GM12878 (cell line): Measurements from ENCODE around the gene MTIF3. TPM values are rescaled to one million over a fixed set of nuclear protein-coding genes. Genes with fewer than 3 reads are reported as not detected.

Experiments used
- ATAC-seq: fragments of 200-7000 bp; cut with Tn5 transposase; 3 replicates; pipeline ENCODE4 v1.9.1; 2020; ENCODE audit warnings: mild to moderate bottlenecking, moderate library complexity
- BruUV-seq: library from RNA; stranded (reverse); fragments of 400-500 nt; replicated peaks from 2 replicates; lab custom pipeline; 2021; lab: Mats Ljungman, UMichigan
- CTCF ChIA-PET: fragments of 300-600 bp; sonication (Branson Sonifier 250); formaldehyde crosslinking; extraction: SDS; loops from one replicate; lab custom pipeline; 2021; ENCODE audit warnings: inconsistent platforms; lab: Yijun Ruan, JAX
- POLR2A ChIA-PET: fragments of 350-600 bp; formaldehyde crosslinking; extraction: SDS; loops from one replicate; lab custom pipeline; 2021; ENCODE audit warnings: inconsistent platforms; lab: Charles Lee
- RAD21 ChIA-PET: fragments of 300-600 bp; sonication (Branson Sonifier 250); formaldehyde crosslinking; loops from one replicate; lab custom pipeline; 2023; ENCODE audit warnings: antibody characterized with exemption; ENCODE audit not compliant: unreplicated experiment; lab: Charles Lee
- SMC1A ChIA-PET: fragments of 300-600 bp; sonication (Branson Sonifier 250); formaldehyde crosslinking; loops from one replicate; lab custom pipeline; 2023; ENCODE audit not compliant: unreplicated experiment, uncharacterized antibody; lab: Charles Lee
- DNase-seq: peaks from one replicate; pipeline ENCODE4 v3.0.0-alpha.2; 2011; ENCODE audit warnings: low read depth, low spot score
- FAIRE-seq: peaks from 3 replicates; lab custom pipeline; 2011; peaks lifted over from hg19 to GRCh38; lab: Jason Lieb, UNC
- H2AFZ ChIP-seq: 2 replicates; pipeline ENCODE4 v1.6.0; 2011; ENCODE audit warnings: low read depth, low read length, control low read depth; ENCODE audit not compliant: control insufficient read depth
- H3K27ac ChIP-seq: 2 replicates; pipeline ENCODE4 v1.5.1; 2011; ENCODE audit warnings: control low read depth; ENCODE audit not compliant: control insufficient read depth, insufficient read depth
- H3K27me3 ChIP-seq, 2 experiments: replicated peaks in 1 of 2; 2 replicates each; pipeline versions ENCODE4 v1.6.0 to v1.6.1; 2011; ENCODE audit warnings: low read length in 1 of 2; ENCODE audit not compliant: control insufficient read depth in 2 of 2, insufficient read depth in 2 of 2
- H3K36me3 ChIP-seq, 2 experiments: 2 replicates each; pipeline ENCODE4 v1.5.1; 2011; ENCODE audit warnings: low read length in 1 of 2; ENCODE audit not compliant: control insufficient read depth in 2 of 2, insufficient read depth in 2 of 2
- H3K4me1 ChIP-seq: 2 replicates; pipeline ENCODE4 v1.6.1; 2011; ENCODE audit warnings: mild to moderate bottlenecking, low read length, moderate library complexity, mixed read lengths; ENCODE audit not compliant: control insufficient read depth, insufficient read depth
- H3K4me2 ChIP-seq: 2 replicates; pipeline ENCODE4 v1.6.0; 2011; ENCODE audit warnings: control low read depth; ENCODE audit not compliant: control insufficient read depth, insufficient read depth
- H3K4me3 ChIP-seq: fragments of 200-600 bp; sonication (generic); 2 replicates; pipeline ENCODE4 v1.5.1; 2016
- H3K79me2 ChIP-seq: 2 replicates; pipeline ENCODE4 v1.6.0; 2011; ENCODE audit warnings: low read length; ENCODE audit not compliant: control insufficient read depth, insufficient read depth
- H3K9ac ChIP-seq: 2 replicates; pipeline ENCODE4 v1.8.0; 2011; ENCODE audit warnings: low read length, control low read depth, mixed read lengths; ENCODE audit not compliant: control insufficient read depth, insufficient read depth
- H3K9me3 ChIP-seq: replicated peaks from 3 replicates; pipeline ENCODE4 v1.5.1; 2011; ENCODE audit warnings: mild to moderate bottlenecking, low read length; ENCODE audit not compliant: control insufficient read depth, insufficient read depth
- H4K20me1 ChIP-seq: 2 replicates; pipeline ENCODE4 v1.6.0; 2011; ENCODE audit not compliant: control insufficient read depth, insufficient read depth
- ATF2 ChIP-seq: IDR thresholded peaks from 2 replicates; pipeline ENCODE4 v1.6.1; 2012; ENCODE audit warnings: low read length, inconsistent platforms
- ATF7 ChIP-seq: fragments of 450-650 bp; IDR thresholded peaks from 2 replicates; pipeline ENCODE4 v1.6.1; 2016; ENCODE audit warnings: low read depth, mild to moderate bottlenecking
- CHD4 ChIP-seq: fragments of 200-600 bp; sonication (generic); IDR thresholded peaks from 2 replicates; pipeline ENCODE4 v1.6.1; 2016; ENCODE audit warnings: mild to moderate bottlenecking
- CREB1 ChIP-seq: IDR thresholded peaks from 2 replicates; pipeline ENCODE4 v1.6.1; 2012; ENCODE audit warnings: low read depth, mild to moderate bottlenecking, inconsistent platforms
- DPF2 ChIP-seq: fragments of 450-650 bp; IDR thresholded peaks from 2 replicates; pipeline ENCODE4 v1.6.1; 2017; ENCODE audit warnings: mild to moderate bottlenecking
- EED ChIP-seq: sonication (generic); IDR thresholded peaks from 2 replicates; pipeline ENCODE4 v1.6.1; 2016; ENCODE audit warnings: antibody characterized with exemption, low read depth
- ETV6 ChIP-seq, 2 experiments: fragments of 450-650 bp in 1 of 2; IDR thresholded peaks in 1 of 2; conservative IDR thresholded peaks in 1 of 2; 2 replicates each; pipeline ENCODE4 v1.6.1; 2014; ENCODE audit warnings: antibody characterized with exemption in 1 of 2, borderline replicate concordance in 1 of 2, low read depth in 1 of 2, mild to moderate bottlenecking in 1 of 2, moderate library complexity in 1 of 2
- IKZF1 ChIP-seq: fragments of 450-650 bp; conservative IDR thresholded peaks from 2 replicates; pipeline ENCODE4 v1.6.1; 2017; ENCODE audit warnings: antibody characterized with exemption, mild to moderate bottlenecking
- IKZF2 ChIP-seq, 2 experiments: fragments of 450-650 bp; IDR thresholded peaks; 2 replicates each; pipeline ENCODE4 v1.6.1; 2017; ENCODE audit warnings: mild to moderate bottlenecking in 2 of 2, moderate library complexity in 2 of 2
- JUNB ChIP-seq: IDR thresholded peaks from 2 replicates; pipeline ENCODE4 v1.6.1; 2016; ENCODE audit warnings: antibody characterized with exemption, mild to moderate bottlenecking
- NBN ChIP-seq: fragments of 450-650 bp; IDR thresholded peaks from 2 replicates; pipeline ENCODE4 v1.6.1; 2016
- NFYB ChIP-seq: IDR thresholded peaks from 2 replicates; pipeline ENCODE4 v1.6.1; 2011; ENCODE audit warnings: low read depth, mild to moderate bottlenecking, low read length, improper control_type of control experiment, moderate library complexity; ENCODE audit not compliant: insufficient read depth
- POLR2AphosphoS5 ChIP-seq: IDR thresholded peaks from 2 replicates; pipeline ENCODE4 v1.6.1; 2011; ENCODE audit warnings: mild to moderate bottlenecking, low read length, inconsistent platforms
- STAT3 ChIP-seq: IDR thresholded peaks from 2 replicates; pipeline ENCODE4 v1.6.1; 2011; ENCODE audit warnings: low read depth, low read length, improper control_type of control experiment
- YY1 ChIP-seq: IDR thresholded peaks from 2 replicates; pipeline ENCODE4 v1.6.1; 2011; ENCODE audit warnings: low read depth, mild to moderate bottlenecking, low read length
- WGBS: methylation state at CpG from one replicate; pipeline ENCODE4 v1.1.6; 2016; ENCODE audit warnings: low lambda C conversion rate; ENCODE audit not compliant: insufficient replicate concordance, insufficient coverage; ENCODE audit errors: missing lambda C conversion rate; 5-methylcytosine and 5-hydroxymethylcytosine counted together
- in situ Hi-C: fragments of 300-500 bp; cut with MboI; formaldehyde crosslinking; loops from 9 replicates; pipeline ENCODE4 v1.14.3; 2018; ENCODE audit warnings: mixed read lengths
- intact Hi-C: fragments of 100-400 bp; cut with micrococcal nuclease; formaldehyde crosslinking; loops from one replicate; pipeline ENCODE4 v1.14.2; 2022; ENCODE audit not compliant: unreplicated experiment
- polyA plus RNA-seq, 11 experiments: library from polyadenylated mRNA; depleted of rRNA in 4 of 11; unstranded in 6 of 11; stranded (reverse) in 5 of 11; fragments of >200 nt; fragmentation: Nextera tagmentation in 4 of 11; fragmentation: Illumina TruSeq in 1 of 11; extraction: Ambion mirVana in 4 of 11; extraction: Trizol in 1 of 11; gene quantifications; 1 replicate in 1 of 11; 2 replicates in 10 of 11; pipeline versions ENCODE4 v1.2.1 to v1.2.3, GENCODE V29; 2011 to 2016; ENCODE audit warnings: inconsistent platforms in 2 of 11, missing spikeins in 2 of 11, low read depth in 1 of 11
- total RNA-seq, 4 experiments: library from RNA; depleted of rRNA in 3 of 4; stranded (reverse); fragments of >200 nt in 3 of 4; fragmentation: Illumina TruSeq in 1 of 4; extraction: Trizol in 1 of 4; gene quantifications; 2 replicates each; pipeline versions ENCODE4 v1.2.1 to v1.2.3, GENCODE V29; 2013 to 2021
- TF ChIP-seq, protein P1 (sequence below): fragments of 450-650 bp; IDR thresholded peaks from 2 replicates; pipeline ENCODE4 v1.6.1; 2016; ENCODE audit warnings: mild to moderate bottlenecking

MTIF3 gene
- total and polyA plus RNA-seq, 10 of the 15 experiments (the other 5 are each of a cell fraction or from before 2014, with no cell fraction given) = 22.4 to 73.9 (median 49.7) TPM

- in situ Hi-C loops (no loop called here), intact Hi-C loops (no loop called here)
- Histone ChIP-seq H3K9ac (no peak overlapping the region), H3K4me1 (peaks cover 21% of the 10 kb centered on the region), H4K20me1 (no peaks in the 10 kb centered on the region), H3K27me3 (no peaks in the 10 kb centered on the region), H3K4me2 (peak overlapping the region; percentile 68), H3K36me3 (no peaks in the 10 kb centered on the region), H3K27ac (peak overlapping the region; percentile 44), H2AFZ (peak overlapping the region; percentile 88), H3K9me3 (peaks cover 10% of the 10 kb centered on the region; the same call in 2 of the 3 replicates), H3K79me2 (no peaks in the 10 kb centered on the region), H3K4me3 (no peak overlapping the region)
- ChIA-PET RAD21 (no interaction called here), POLR2A (no interaction called here), SMC1A (no interaction called here), CTCF (interaction anchor here (1.4 kb wide), 1 partner anchor 51 kb away, joined by 5 read pairs; no protein-coding TSS in a partner anchor)
- DNase-seq (no peak), FAIRE-seq (no peak), ATAC-seq (no peak; the same call in 2 of the 3 replicates)
- TF ChIP-seq YY1 (0 out of 2 replicates have a peak, but pooled peaks have one; percentile 4), STAT3 (no peak)
- 93% methylated on average over 11 of the region's 11 CpGs for WGBS
- BruUV-seq = no TSS peak
These were observed 33.1 kb upstream of the MTIF3 start for GRCh38 chr13:27483421-27483820.

- FAIRE-seq (peak; percentile 96), DNase-seq (peak; percentile 55), ATAC-seq (peak; percentile 98)
- H2AFZ ChIP-seq = peak overlapping the region; percentile 88
- no peaks in the 10 kb centered on the region for H3K79me2 ChIP-seq
- H3K4me2 ChIP-seq = peak overlapping the region; percentile 68
- RAD21 ChIA-PET = no interaction called here
- intact Hi-C loops = no loop called here
- WGBS = 23% methylated on average over 7 of the region's 7 CpGs
- no TSS peak for BruUV-seq
- H3K4me1 ChIP-seq = peaks cover 23% of the 10 kb centered on the region
- H4K20me1 ChIP-seq = no peaks in the 10 kb centered on the region
- in situ Hi-C loops = no loop called here
- H3K27me3 ChIP-seq = no peaks in the 10 kb centered on the region
- CTCF ChIA-PET = interaction anchor here (1.5 kb wide), 1 partner anchor 343 kb away, joined by 5 read pairs; no protein-coding TSS in a partner anchor
- no peak overlapping the region for H3K4me3 ChIP-seq
- SMC1A ChIA-PET = interaction anchor here (1.2 kb wide), 1 partner anchor 343 kb away, joined by 3 read pairs; no protein-coding TSS in a partner anchor
- peaks cover 10% of the 10 kb centered on the region; the same call in 2 of the 3 replicates for H3K9me3 ChIP-seq
- H3K9ac ChIP-seq = no peak overlapping the region
- peak overlapping the region; percentile 44 for H3K27ac ChIP-seq
- no peaks in the 10 kb centered on the region for H3K36me3 ChIP-seq
- POLR2A ChIA-PET = no interaction called here
- TF ChIP-seq ATF2 (peak; percentile 28; the same call in 1 of the 2 replicates), ETV6 (conservative IDR thresholded peaks at IDR 0.05 in 1 of 2, IDR thresholded peaks at IDR 0.05 in 1 of 2; ENCODE audit: borderline replicate concordance in 1 of 2, low read depth in 1 of 2) (peak in 1 of 2 experiments; percentile 46; a peak in 1 of 4 replicates), IKZF2 (IDR thresholded peaks at IDR 0.05) (peak in 1 of 2 experiments; percentile 27; a peak in 1 of 4 replicates), EED (no peak), DPF2 (no peak), CHD4 (no peak), ATF7 (peak; percentile 78), NBN (peak; percentile 58; the same call in 1 of the 2 replicates), CREB1 (0 out of 2 replicates have a peak, but pooled peaks have one; percentile 23), IKZF1 (peak; percentile 25; the same call in 1 of the 2 replicates), POLR2AphosphoS5 (no peak), NFYB (no peak), JUNB (0 out of 2 replicates have a peak, but pooled peaks have one; percentile 22)
- TF ChIP-seq, protein P1, sequence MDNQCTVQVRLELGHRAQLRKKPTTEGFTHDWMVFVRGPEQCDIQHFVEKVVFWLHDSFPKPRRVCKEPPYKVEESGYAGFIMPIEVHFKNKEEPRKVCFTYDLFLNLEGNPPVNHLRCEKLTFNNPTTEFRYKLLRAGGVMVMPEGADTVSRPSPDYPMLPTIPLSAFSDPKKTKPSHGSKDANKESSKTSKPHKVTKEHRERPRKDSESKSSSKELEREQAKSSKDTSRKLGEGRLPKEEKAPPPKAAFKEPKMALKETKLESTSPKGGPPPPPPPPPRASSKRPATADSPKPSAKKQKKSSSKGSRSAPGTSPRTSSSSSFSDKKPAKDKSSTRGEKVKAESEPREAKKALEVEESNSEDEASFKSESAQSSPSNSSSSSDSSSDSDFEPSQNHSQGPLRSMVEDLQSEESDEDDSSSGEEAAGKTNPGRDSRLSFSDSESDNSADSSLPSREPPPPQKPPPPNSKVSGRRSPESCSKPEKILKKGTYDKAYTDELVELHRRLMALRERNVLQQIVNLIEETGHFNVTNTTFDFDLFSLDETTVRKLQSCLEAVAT = 0 out of 2 replicates have a peak, but pooled peaks have one; percentile 33
These were observed 32.6 kb upstream of the MTIF3 start for GRCh38 chr13:27482983-27483382.
